H1 (cell line): Measurements from ENCODE around the gene MCC. TPM values are rescaled to one million over a fixed set of nuclear protein-coding genes. Genes with fewer than 3 reads are reported as not detected.

Source experiments
- BCL11A ChIP-seq, 2 experiments: IDR thresholded peaks; one replicate each; pipeline ENCODE4 v1.6.1; 2011; ENCODE audit warnings: low read depth in 2 of 2, low read length in 2 of 2, mild to moderate bottlenecking in 2 of 2
- CHD1 ChIP-seq: IDR thresholded peaks from 2 replicates; pipeline ENCODE4 v1.6.1; 2012; ENCODE audit warnings: low read depth, low read length, improper control_type of control experiment
- EP300 ChIP-seq, 2 experiments: IDR thresholded peaks; 1 replicate in 1 of 2; 2 replicates in 1 of 2; pipeline ENCODE4 v1.6.1; 2011 to 2012; ENCODE audit warnings: low read depth in 2 of 2, low read length in 2 of 2, mild to moderate bottlenecking in 2 of 2, borderline replicate concordance in 1 of 2, inconsistent platforms in 1 of 2, moderate library complexity in 1 of 2
- POLR2A ChIP-seq, 2 experiments: IDR thresholded peaks; 1 replicate in 1 of 2; 2 replicates in 1 of 2; pipeline ENCODE4 v1.6.1; 2011; ENCODE audit warnings: low read depth in 2 of 2, low read length in 2 of 2, mild to moderate bottlenecking in 2 of 2; ENCODE audit errors: control extremely low read depth in 1 of 2
- SIRT6 ChIP-seq: IDR thresholded peaks from one replicate; pipeline ENCODE4 v1.7.1; 2012; ENCODE audit warnings: low read length, inconsistent platforms
- TAF1 ChIP-seq: IDR thresholded peaks from 2 replicates; pipeline ENCODE4 v1.6.1; 2011; ENCODE audit warnings: mild to moderate bottlenecking, low read depth, low read length
- polyA plus RNA-seq, 7 experiments: library from polyadenylated mRNA; depleted of rRNA in 3 of 7; stranded (reverse) in 5 of 7; unstranded in 2 of 7; fragments of >200 nt in 5 of 7; fragments of 200-250 nt in 2 of 7; gene quantifications; 1 replicate in 5 of 7; 2 replicates in 1 of 7; 4 replicates in 1 of 7; pipeline versions ENCODE4 v1.2.1 to v1.2.3, GENCODE V29; 2011 to 2013; ENCODE audit warnings: missing spikeins in 2 of 7, mixed read lengths in 2 of 7
- total RNA-seq: library from RNA; stranded (reverse); fragmentation: NEBNext Ultra II Directional; extraction: Animal tissue kit (Norgen Biotek cat#: 25700); gene quantifications from 2 replicates; pipeline ENCODE4 v1.2.1, GENCODE V29; 2021
- TF ChIP-seq, protein P1 (sequence below): fragments of 300-600 bp; sonication (generic); IDR thresholded peaks from 2 replicates; pipeline ENCODE4 v1.7.1; 2012; ENCODE audit warnings: low read length, moderate library complexity, mild to moderate bottlenecking, inconsistent platforms; ENCODE audit not compliant: insufficient replicate concordance

MCC gene
- total and polyA plus RNA-seq, 2 of the 8 experiments (the other 6 are each of a cell fraction or from before 2014, with no cell fraction given) = 2.6 to 18.3 TPM

DNA sequence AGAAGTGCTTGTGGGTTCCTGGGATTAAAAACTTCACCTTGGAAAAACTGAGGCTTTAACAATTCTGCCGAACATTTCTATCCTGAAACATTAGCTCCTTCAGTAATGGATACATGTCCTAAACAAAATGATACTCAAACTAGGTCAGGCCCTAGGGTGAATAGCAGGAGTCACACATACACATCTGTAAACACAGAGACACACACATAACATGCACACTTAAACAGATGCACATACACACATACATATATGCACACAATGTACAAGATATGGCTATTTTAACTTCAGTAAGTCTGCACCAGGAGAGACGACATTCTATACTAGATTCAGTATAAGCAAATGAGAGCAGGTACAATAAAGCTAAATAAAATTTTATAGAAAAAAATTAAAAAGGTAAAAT is 387.3 kb downstream of the MCC start (continued):
- TF ChIP-seq, protein P1, sequence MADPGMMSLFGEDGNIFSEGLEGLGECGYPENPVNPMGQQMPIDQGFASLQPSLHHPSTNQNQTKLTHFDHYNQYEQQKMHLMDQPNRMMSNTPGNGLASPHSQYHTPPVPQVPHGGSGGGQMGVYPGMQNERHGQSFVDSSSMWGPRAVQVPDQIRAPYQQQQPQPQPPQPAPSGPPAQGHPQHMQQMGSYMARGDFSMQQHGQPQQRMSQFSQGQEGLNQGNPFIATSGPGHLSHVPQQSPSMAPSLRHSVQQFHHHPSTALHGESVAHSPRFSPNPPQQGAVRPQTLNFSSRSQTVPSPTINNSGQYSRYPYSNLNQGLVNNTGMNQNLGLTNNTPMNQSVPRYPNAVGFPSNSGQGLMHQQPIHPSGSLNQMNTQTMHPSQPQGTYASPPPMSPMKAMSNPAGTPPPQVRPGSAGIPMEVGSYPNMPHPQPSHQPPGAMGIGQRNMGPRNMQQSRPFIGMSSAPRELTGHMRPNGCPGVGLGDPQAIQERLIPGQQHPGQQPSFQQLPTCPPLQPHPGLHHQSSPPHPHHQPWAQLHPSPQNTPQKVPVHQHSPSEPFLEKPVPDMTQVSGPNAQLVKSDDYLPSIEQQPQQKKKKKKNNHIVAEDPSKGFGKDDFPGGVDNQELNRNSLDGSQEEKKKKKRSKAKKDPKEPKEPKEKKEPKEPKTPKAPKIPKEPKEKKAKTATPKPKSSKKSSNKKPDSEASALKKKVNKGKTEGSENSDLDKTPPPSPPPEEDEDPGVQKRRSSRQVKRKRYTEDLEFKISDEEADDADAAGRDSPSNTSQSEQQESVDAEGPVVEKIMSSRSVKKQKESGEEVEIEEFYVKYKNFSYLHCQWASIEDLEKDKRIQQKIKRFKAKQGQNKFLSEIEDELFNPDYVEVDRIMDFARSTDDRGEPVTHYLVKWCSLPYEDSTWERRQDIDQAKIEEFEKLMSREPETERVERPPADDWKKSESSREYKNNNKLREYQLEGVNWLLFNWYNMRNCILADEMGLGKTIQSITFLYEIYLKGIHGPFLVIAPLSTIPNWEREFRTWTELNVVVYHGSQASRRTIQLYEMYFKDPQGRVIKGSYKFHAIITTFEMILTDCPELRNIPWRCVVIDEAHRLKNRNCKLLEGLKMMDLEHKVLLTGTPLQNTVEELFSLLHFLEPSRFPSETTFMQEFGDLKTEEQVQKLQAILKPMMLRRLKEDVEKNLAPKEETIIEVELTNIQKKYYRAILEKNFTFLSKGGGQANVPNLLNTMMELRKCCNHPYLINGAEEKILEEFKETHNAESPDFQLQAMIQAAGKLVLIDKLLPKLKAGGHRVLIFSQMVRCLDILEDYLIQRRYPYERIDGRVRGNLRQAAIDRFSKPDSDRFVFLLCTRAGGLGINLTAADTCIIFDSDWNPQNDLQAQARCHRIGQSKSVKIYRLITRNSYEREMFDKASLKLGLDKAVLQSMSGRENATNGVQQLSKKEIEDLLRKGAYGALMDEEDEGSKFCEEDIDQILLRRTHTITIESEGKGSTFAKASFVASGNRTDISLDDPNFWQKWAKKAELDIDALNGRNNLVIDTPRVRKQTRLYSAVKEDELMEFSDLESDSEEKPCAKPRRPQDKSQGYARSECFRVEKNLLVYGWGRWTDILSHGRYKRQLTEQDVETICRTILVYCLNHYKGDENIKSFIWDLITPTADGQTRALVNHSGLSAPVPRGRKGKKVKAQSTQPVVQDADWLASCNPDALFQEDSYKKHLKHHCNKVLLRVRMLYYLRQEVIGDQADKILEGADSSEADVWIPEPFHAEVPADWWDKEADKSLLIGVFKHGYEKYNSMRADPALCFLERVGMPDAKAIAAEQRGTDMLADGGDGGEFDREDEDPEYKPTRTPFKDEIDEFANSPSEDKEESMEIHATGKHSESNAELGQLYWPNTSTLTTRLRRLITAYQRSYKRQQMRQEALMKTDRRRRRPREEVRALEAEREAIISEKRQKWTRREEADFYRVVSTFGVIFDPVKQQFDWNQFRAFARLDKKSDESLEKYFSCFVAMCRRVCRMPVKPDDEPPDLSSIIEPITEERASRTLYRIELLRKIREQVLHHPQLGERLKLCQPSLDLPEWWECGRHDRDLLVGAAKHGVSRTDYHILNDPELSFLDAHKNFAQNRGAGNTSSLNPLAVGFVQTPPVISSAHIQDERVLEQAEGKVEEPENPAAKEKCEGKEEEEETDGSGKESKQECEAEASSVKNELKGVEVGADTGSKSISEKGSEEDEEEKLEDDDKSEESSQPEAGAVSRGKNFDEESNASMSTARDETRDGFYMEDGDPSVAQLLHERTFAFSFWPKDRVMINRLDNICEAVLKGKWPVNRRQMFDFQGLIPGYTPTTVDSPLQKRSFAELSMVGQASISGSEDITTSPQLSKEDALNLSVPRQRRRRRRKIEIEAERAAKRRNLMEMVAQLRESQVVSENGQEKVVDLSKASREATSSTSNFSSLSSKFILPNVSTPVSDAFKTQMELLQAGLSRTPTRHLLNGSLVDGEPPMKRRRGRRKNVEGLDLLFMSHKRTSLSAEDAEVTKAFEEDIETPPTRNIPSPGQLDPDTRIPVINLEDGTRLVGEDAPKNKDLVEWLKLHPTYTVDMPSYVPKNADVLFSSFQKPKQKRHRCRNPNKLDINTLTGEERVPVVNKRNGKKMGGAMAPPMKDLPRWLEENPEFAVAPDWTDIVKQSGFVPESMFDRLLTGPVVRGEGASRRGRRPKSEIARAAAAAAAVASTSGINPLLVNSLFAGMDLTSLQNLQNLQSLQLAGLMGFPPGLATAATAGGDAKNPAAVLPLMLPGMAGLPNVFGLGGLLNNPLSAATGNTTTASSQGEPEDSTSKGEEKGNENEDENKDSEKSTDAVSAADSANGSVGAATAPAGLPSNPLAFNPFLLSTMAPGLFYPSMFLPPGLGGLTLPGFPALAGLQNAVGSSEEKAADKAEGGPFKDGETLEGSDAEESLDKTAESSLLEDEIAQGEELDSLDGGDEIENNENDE = no peak
- TF ChIP-seq EP300 (IDR thresholded peaks at IDR 0.05; ENCODE audit: borderline replicate concordance in 1 of 2, low read depth in 2 of 2, low read length in 2 of 2) = no peak
- TF ChIP-seq TAF1 = no peak
- no peak for TF ChIP-seq CHD1
- no peak for TF ChIP-seq SIRT6
- TF ChIP-seq POLR2A (IDR thresholded peaks at IDR 0.05; ENCODE audit: control extremely low read depth in 1 of 2, low read depth in 2 of 2, low read length in 2 of 2) = no peak
- TF ChIP-seq BCL11A (IDR thresholded peaks at IDR 0.05; ENCODE audit: low read depth in 2 of 2, low read length in 2 of 2) = no peak
